IMR-90 (cell line): ENCODE results near the gene SP2. TPM values are rescaled to one million over a fixed set of nuclear protein-coding genes. Genes with fewer than 3 reads are reported as not detected.

ENCODE experiments used
- ATAC-seq: fragments of 200-7000 bp; cut with Tn5 transposase; 2 replicates; pipeline ENCODE4 v1.9.1; 2020; ENCODE audit warnings: low read depth, mild to moderate bottlenecking, moderate library complexity
- BruUV-seq: library from RNA; stranded (reverse); fragments of 400-500 nt; replicated peaks from 2 replicates; lab custom pipeline; 2021; lab: Mats Ljungman, UMichigan
- CTCF ChIA-PET: fragments of 300-600 bp; formaldehyde crosslinking; extraction: SDS; loops from one replicate; lab custom pipeline; 2021; ENCODE audit warnings: antibody characterized with exemption; lab: Yijun Ruan, JAX
- POLR2A ChIA-PET: fragments of 300-600 bp; sonication (Branson Sonifier 250); formaldehyde crosslinking; loops from one replicate; lab custom pipeline; 2022; ENCODE audit warnings: antibody characterized with exemption; ENCODE audit not compliant: unreplicated experiment; lab: Charles Lee
- DNase-seq: peaks from one replicate; pipeline ENCODE4 v3.0.0; 2013
- H2AFZ ChIP-seq: replicated peaks from 2 replicates; pipeline ENCODE3; 2013; ENCODE audit warnings: low read length, mild to moderate bottlenecking; ENCODE audit not compliant: poor library complexity
- H2AK5ac ChIP-seq: 2 replicates; pipeline ENCODE4 v1.6.1; 2013; ENCODE audit warnings: low read depth, low read length, inconsistent platforms
- H2AK9ac ChIP-seq: replicated peaks from 2 replicates; pipeline ENCODE3; 2013; ENCODE audit warnings: mild to moderate bottlenecking, low read depth, low read length, moderate library complexity; ENCODE audit not compliant: poor library complexity
- H2BK120ac ChIP-seq: 2 replicates; pipeline ENCODE4 v1.6.1; 2013; ENCODE audit warnings: low read depth, low read length, inconsistent platforms
- H2BK15ac ChIP-seq: 3 replicates; pipeline ENCODE4 v1.6.1; 2013; ENCODE audit warnings: low read depth, low read length, inconsistent platforms
- H2BK20ac ChIP-seq: 2 replicates; pipeline ENCODE4 v1.6.1; 2013; ENCODE audit warnings: low read depth, mild to moderate bottlenecking, inconsistent platforms, low read length, moderate library complexity
- H2BK5ac ChIP-seq: 2 replicates; pipeline ENCODE4 v1.6.1; 2013; ENCODE audit warnings: mild to moderate bottlenecking, low read depth, low read length, inconsistent platforms; ENCODE audit not compliant: poor library complexity, severe bottlenecking
- H3K14ac ChIP-seq: replicated peaks from 2 replicates; pipeline ENCODE4 v1.6.1; 2013; ENCODE audit warnings: low read depth, low read length, inconsistent platforms
- H3K18ac ChIP-seq: 2 replicates; pipeline ENCODE4 v1.6.1; 2013; ENCODE audit warnings: low read depth, low read length, control low read depth
- H3K23ac ChIP-seq: 2 replicates; pipeline ENCODE4 v1.6.1; 2013; ENCODE audit warnings: low read depth, low read length, inconsistent platforms
- H3K27ac ChIP-seq: 2 replicates; pipeline ENCODE4 v1.5.1; 2013; ENCODE audit warnings: mild to moderate bottlenecking, control low read depth, low read length; ENCODE audit not compliant: insufficient read depth
- H3K27me3 ChIP-seq: 2 replicates; pipeline ENCODE4 v1.6.1; 2013; ENCODE audit warnings: low read length; ENCODE audit not compliant: control insufficient read depth, insufficient read depth
- H3K36me3 ChIP-seq: 2 replicates; pipeline ENCODE4 v1.6.1; 2013; ENCODE audit warnings: low read length, mixed read lengths; ENCODE audit not compliant: control insufficient read depth, insufficient read depth
- H3K4ac ChIP-seq: 2 replicates; pipeline ENCODE4 v1.6.1; 2013; ENCODE audit warnings: low read depth, low read length, inconsistent platforms
- H3K4me1 ChIP-seq: 2 replicates; pipeline ENCODE4 v1.6.1; 2013; ENCODE audit warnings: low read length, mixed read lengths; ENCODE audit not compliant: control insufficient read depth, insufficient read depth
- H3K4me2 ChIP-seq: 2 replicates; pipeline ENCODE4 v1.6.1; 2013; ENCODE audit warnings: low read depth, mild to moderate bottlenecking, control low read depth, low read length, moderate library complexity
- H3K4me3 ChIP-seq: 2 replicates; pipeline ENCODE4 v1.5.1; 2013; ENCODE audit warnings: low read depth, mild to moderate bottlenecking, control low read depth, low read length, moderate library complexity; ENCODE audit not compliant: insufficient read depth
- H3K56ac ChIP-seq: 2 replicates; pipeline ENCODE4 v1.6.1; 2013; ENCODE audit warnings: low read length, inconsistent platforms; ENCODE audit not compliant: insufficient read depth; ENCODE audit errors: extremely low read depth
- H3K79me1 ChIP-seq, 2 experiments: 2 replicates each; pipeline ENCODE4 v1.6.1; 2013; ENCODE audit warnings: low read length in 2 of 2, inconsistent platforms in 1 of 2, low read depth in 1 of 2
- H3K9ac ChIP-seq: 2 replicates; pipeline ENCODE4 v1.6.1; 2013; ENCODE audit warnings: low read depth, low read length, control low read depth
- H3K9me1 ChIP-seq: 2 replicates; pipeline ENCODE4 v1.6.1; 2013; ENCODE audit warnings: low read length, inconsistent platforms; ENCODE audit not compliant: insufficient read depth
- H3K9me3 ChIP-seq: 2 replicates; pipeline ENCODE4 v1.6.1; 2013; ENCODE audit warnings: low read length; ENCODE audit not compliant: control insufficient read depth, insufficient read depth
- H4K20me1 ChIP-seq: 2 replicates; pipeline ENCODE4 v1.6.1; 2013; ENCODE audit warnings: low read length, inconsistent platforms; ENCODE audit not compliant: insufficient read depth
- H4K5ac ChIP-seq: 2 replicates; pipeline ENCODE4 v1.6.1; 2013; ENCODE audit warnings: mild to moderate bottlenecking, low read depth, low read length, control low read depth
- H4K8ac ChIP-seq, 2 experiments: 2 replicates each; pipeline ENCODE4 v1.6.1; 2013; ENCODE audit warnings: low read depth in 2 of 2, low read length in 2 of 2, control low read depth in 1 of 2, inconsistent platforms in 1 of 2
- H4K91ac ChIP-seq: 2 replicates; pipeline ENCODE4 v1.6.1; 2013; ENCODE audit warnings: low read depth, low read length, inconsistent platforms; ENCODE audit not compliant: insufficient read depth
- MXI1 ChIP-seq: IDR thresholded peaks from 2 replicates; pipeline ENCODE4 v1.6.1; 2012; ENCODE audit warnings: low read depth, mild to moderate bottlenecking, low read length, moderate library complexity, borderline replicate concordance
- POLR2A ChIP-seq: IDR thresholded peaks from 2 replicates; pipeline ENCODE4 v1.6.1; 2012; ENCODE audit warnings: mild to moderate bottlenecking, low read depth, low read length
- RAD21 ChIP-seq: IDR thresholded peaks from 2 replicates; pipeline ENCODE4 v1.6.1; 2012; ENCODE audit warnings: low read length, improper control_type of control experiment
- WGBS, 2 experiments: methylation state at CpG; one replicate each; pipeline versions ENCODE4 v1.1.5 to v1.1.7; 2013; ENCODE audit warnings: missing lambda C conversion rate in 2 of 2; ENCODE audit not compliant: insufficient read length in 1 of 2; ENCODE audit errors: extremely low coverage in 2 of 2; 5-methylcytosine and 5-hydroxymethylcytosine counted together
- dilution Hi-C: fragments of 300-500 bp; cut with HindIII; formaldehyde crosslinking; loops from one replicate; pipeline ENCODE4 v1.14.3; 2018; ENCODE audit warnings: low sequenced_read_pairs; ENCODE audit not compliant: unreplicated experiment
- in situ Hi-C: fragments of 300-500 bp; cut with MboI; formaldehyde crosslinking; loops from 3 replicates; pipeline ENCODE4 v1.14.3; 2019; ENCODE audit warnings: low sequenced_read_pairs, inconsistent platforms, mixed read lengths
- intact Hi-C: fragments of 100-400 bp; cut with micrococcal nuclease; formaldehyde crosslinking; loops from 2 replicates; pipeline ENCODE4 v1.10.0; 2022
- polyA plus RNA-seq, 3 experiments: library from polyadenylated mRNA; depleted of rRNA; stranded (reverse); fragments of >200 nt; gene quantifications; 2 replicates each; pipeline ENCODE4 v1.2.3, GENCODE V29; 2012; ENCODE audit warnings: low replicate concordance in 1 of 3
- total RNA-seq: library from RNA; depleted of rRNA; stranded (reverse); fragments of >200 nt; gene quantifications from 2 replicates; pipeline ENCODE4 v1.2.3, GENCODE V29; 2012

Gene SP2
- total and polyA plus RNA-seq, 2 of the 4 experiments (the other 2 are of a cell fraction), result 0.72 to 13.8 TPM

- dilution Hi-C loops (no loop called here), intact Hi-C loops (no loop called here), in situ Hi-C loops (no loop called here)
- Histone ChIP-seq H2BK20ac (no peak overlapping the region), H3K23ac (no peak overlapping the region), H2AK9ac (no peak overlapping the region), H3K4me1 (peaks cover 10% of the 10 kb centered on the region), H3K27ac (no peak overlapping the region), H3K79me1 (peaks cover 25 to 59% of the 10 kb centered on the region in 2 experiments), H2AK5ac (no peak overlapping the region), H3K4me3 (peak overlapping the region; percentile 8; the same call in 1 of the 2 replicates), H3K4ac (no peak overlapping the region), H3K27me3 (no peaks in the 10 kb centered on the region), H3K4me2 (peak overlapping the region; percentile 67; the same call in 1 of the 2 replicates), H2BK15ac (no peak overlapping the region), H2BK120ac (no peak overlapping the region), H3K36me3 (no peaks in the 10 kb centered on the region), H4K91ac (no peak overlapping the region), H3K9me3 (no peaks in the 10 kb centered on the region), H3K18ac (no peak overlapping the region), H3K14ac (no peak overlapping the region), H3K9me1 (peaks cover 16% of the 10 kb centered on the region), H2AFZ (no peak overlapping the region), H4K20me1 (peaks cover 14% of the 10 kb centered on the region; the same call in 1 of the 2 replicates), H3K56ac (no peak overlapping the region), H3K9ac (no peak overlapping the region), H2BK5ac (no peak overlapping the region), H4K8ac (no peak overlapping the region), H4K5ac (no peak overlapping the region)
- DNase-seq, result no peak
- ATAC-seq, result peak; percentile 24; the same call in 1 of the 2 replicates
- ChIA-PET POLR2A (no interaction called here), CTCF (interaction anchor here (0.6 kb wide), 1 partner anchor 31 kb away, joined by 4 read pairs; no protein-coding TSS in a partner anchor)
- no TSS peak for BruUV-seq
- WGBS, 2 experiments, result no CpG with 5 or more reads among the region's 8 CpGs
- TF ChIP-seq MXI1 (no peak), RAD21 (no peak), POLR2A (no peak)
Measured at GRCh38 chr17:47907932-47908562, 12.0 kb downstream of the SP2 start.
